AG04450 (cell line): ENCODE measurements around the gene CTXND1. TPM values are rescaled to one million over a fixed set of nuclear protein-coding genes. Genes with fewer than 3 reads are reported as not detected.
"Not testable (repeated sequence)": the region's sequence is repeated elsewhere in the genome, so short reads cannot be mapped to it uniquely, and the experiment has no call there.

ENCODE experiments used
- CTCF ChIA-PET: fragments of 300-600, 350-600 bp; formaldehyde crosslinking; extraction: SDS; loops from one replicate; lab custom pipeline; 2022; ENCODE audit warnings: antibody characterized with exemption, inconsistent platforms; lab: Charles Lee
- POLR2A ChIA-PET: fragments of 350-600 bp; formaldehyde crosslinking; extraction: SDS; loops from one replicate; lab custom pipeline; 2021; ENCODE audit warnings: antibody characterized with exemption, inconsistent platforms; lab: Yijun Ruan, JAX
- DNase-seq: peaks from one replicate; pipeline ENCODE4 v3.0.0-alpha.2; 2011; ENCODE audit warnings: low read depth, low spot score
- H3K27ac ChIP-seq: one replicate; pipeline ENCODE4 v1.5.1; 2012; ENCODE audit warnings: low read depth, low read length, control low read depth
- H3K27me3 ChIP-seq: one replicate; pipeline ENCODE4 v1.6.0; 2012; ENCODE audit warnings: low read length; ENCODE audit not compliant: control insufficient read depth, insufficient read depth
- H3K4me3 ChIP-seq: 2 replicates; pipeline ENCODE4 v1.5.1; 2011; ENCODE audit warnings: mild to moderate bottlenecking, low read depth, low read length, control low read depth
- H3K9me3 ChIP-seq: 2 replicates; pipeline ENCODE4 v1.5.1; 2012; ENCODE audit warnings: low read length; ENCODE audit not compliant: control insufficient read depth, insufficient read depth
- CTCF ChIP-seq: IDR thresholded peaks from 2 replicates; pipeline ENCODE4 v1.5.1; 2011; ENCODE audit warnings: low read depth, low read length, control low read depth, inconsistent platforms
- polyA plus RNA-seq: library from polyadenylated mRNA; depleted of rRNA; stranded (reverse); fragments of >200 nt; gene quantifications from 2 replicates; pipeline ENCODE4 v1.2.3, GENCODE V29; 2011

The CTXND1 gene
- polyA plus RNA-seq, 1 experiment = not detected

GRCh38 chr15:80156176-80156720 lies 95.8 kb downstream of the CTXND1 start:
- Histone ChIP-seq H3K27ac (no peak overlapping the region), H3K27me3 (no peaks in the 10 kb centered on the region), H3K9me3 (no peaks in the 10 kb centered on the region; the same call in 1 of the 2 replicates), H3K4me3 (no peak overlapping the region)
- DNase-seq = no peak
- POLR2A ChIA-PET = no interaction called here
- CTCF ChIA-PET = interaction anchor here (0.6 kb wide), 1 partner anchor 17 kb away, joined by 4 read pairs; no protein-coding TSS in a partner anchor
- TF ChIP-seq CTCF = no peak

GRCh38 chr15:80155378-80156175 lies 96.4 kb downstream of the CTXND1 start:
- POLR2A ChIA-PET, H3K27ac ChIP-seq, H3K9me3 ChIP-seq, H3K27me3 ChIP-seq, H3K4me3 ChIP-seq, DNase-seq: not testable (repeated sequence)
- CTCF ChIA-PET = interaction anchor here (0.6 kb wide), 1 partner anchor 18 kb away, joined by 4 read pairs; no protein-coding TSS in a partner anchor

- no peak for DNase-seq
- Histone ChIP-seq H3K27me3 (no peaks in the 10 kb centered on the region), H3K9me3 (no peaks in the 10 kb centered on the region; the same call in 1 of the 2 replicates), H3K27ac (no peak overlapping the region), H3K4me3 (no peak overlapping the region)
- TF ChIP-seq CTCF = no peak
- CTCF ChIA-PET = no interaction called here
- POLR2A ChIA-PET = no interaction called here
These were observed 97.0 kb downstream of the CTXND1 start for GRCh38 chr15:80155001-80155377.

GRCh38 chr15:80154336-80154735 lies 97.7 kb downstream of the CTXND1 start:
- Histone ChIP-seq H3K4me3 (no peak overlapping the region), H3K9me3 (no peaks in the 10 kb centered on the region; the same call in 1 of the 2 replicates), H3K27ac (no peak overlapping the region), H3K27me3 (no peaks in the 10 kb centered on the region)
- TF ChIP-seq CTCF = no peak
- ChIA-PET CTCF (no interaction called here), POLR2A (interaction anchor here (1.0 kb wide), 1 partner anchor 19 kb away, joined by 3 read pairs; no protein-coding TSS in a partner anchor)
- DNase-seq = no peak

GRCh38 chr15:80153900-80154299 lies 98.1 kb downstream of the CTXND1 start:
- Histone ChIP-seq H3K27me3 (no peaks in the 10 kb centered on the region), H3K9me3 (no peaks in the 10 kb centered on the region; the same call in 1 of the 2 replicates), H3K4me3 (peak overlapping the region; percentile 90), H3K27ac (peak overlapping the region; percentile 11)
- POLR2A ChIA-PET = interaction anchor here (0.7 to 1.0 kb wide), 2 partner anchors 9 to 20 kb away, joined by 3 read pairs; no protein-coding TSS in a partner anchor
- CTCF ChIA-PET = interaction anchor here (0.8 kb wide), 1 partner anchor 94 kb away, joined by 3 read pairs; no protein-coding TSS in a partner anchor
- TF ChIP-seq CTCF = no peak
- no peak for DNase-seq
